Measurements from ENCODE around the gene SLC25A11.

Gene SLC25A11

DNA sequence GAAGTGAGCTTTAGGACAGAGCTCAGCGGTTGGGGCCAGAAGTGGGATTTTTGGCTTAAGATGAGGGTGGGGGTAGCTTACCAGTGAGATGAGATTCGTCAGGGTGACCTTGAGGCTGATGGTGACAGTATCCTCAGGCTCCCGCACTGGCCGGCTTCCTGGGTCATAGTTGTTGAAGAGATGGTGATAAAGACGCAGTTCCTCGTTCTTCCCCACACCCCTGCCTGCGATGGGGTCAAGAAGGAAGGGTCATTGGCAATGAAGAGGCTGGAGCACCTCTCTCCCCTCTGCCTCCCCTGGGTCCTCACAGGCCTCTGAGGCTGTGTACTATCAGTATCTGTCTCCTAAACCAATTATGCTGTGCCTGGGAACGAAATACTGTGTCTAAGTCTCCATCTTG is 37.3 kb downstream of the SLC25A11 start:
- H3K4me3 ChIP-seq (replicated peaks in 1 of 2; ENCODE audit: low read depth in 2 of 2, low read length in 2 of 2), result no peak overlapping the region
- TF ChIP-seq, protein P1, sequence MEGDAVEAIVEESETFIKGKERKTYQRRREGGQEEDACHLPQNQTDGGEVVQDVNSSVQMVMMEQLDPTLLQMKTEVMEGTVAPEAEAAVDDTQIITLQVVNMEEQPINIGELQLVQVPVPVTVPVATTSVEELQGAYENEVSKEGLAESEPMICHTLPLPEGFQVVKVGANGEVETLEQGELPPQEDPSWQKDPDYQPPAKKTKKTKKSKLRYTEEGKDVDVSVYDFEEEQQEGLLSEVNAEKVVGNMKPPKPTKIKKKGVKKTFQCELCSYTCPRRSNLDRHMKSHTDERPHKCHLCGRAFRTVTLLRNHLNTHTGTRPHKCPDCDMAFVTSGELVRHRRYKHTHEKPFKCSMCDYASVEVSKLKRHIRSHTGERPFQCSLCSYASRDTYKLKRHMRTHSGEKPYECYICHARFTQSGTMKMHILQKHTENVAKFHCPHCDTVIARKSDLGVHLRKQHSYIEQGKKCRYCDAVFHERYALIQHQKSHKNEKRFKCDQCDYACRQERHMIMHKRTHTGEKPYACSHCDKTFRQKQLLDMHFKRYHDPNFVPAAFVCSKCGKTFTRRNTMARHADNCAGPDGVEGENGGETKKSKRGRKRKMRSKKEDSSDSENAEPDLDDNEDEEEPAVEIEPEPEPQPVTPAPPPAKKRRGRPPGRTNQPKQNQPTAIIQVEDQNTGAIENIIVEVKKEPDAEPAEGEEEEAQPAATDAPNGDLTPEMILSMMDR (IDR thresholded peaks at IDR 0.05; ENCODE audit: low read depth, low read length), result no peak
- DNase-seq (ENCODE audit: low read depth in 2 of 2), result no peak

DNA sequence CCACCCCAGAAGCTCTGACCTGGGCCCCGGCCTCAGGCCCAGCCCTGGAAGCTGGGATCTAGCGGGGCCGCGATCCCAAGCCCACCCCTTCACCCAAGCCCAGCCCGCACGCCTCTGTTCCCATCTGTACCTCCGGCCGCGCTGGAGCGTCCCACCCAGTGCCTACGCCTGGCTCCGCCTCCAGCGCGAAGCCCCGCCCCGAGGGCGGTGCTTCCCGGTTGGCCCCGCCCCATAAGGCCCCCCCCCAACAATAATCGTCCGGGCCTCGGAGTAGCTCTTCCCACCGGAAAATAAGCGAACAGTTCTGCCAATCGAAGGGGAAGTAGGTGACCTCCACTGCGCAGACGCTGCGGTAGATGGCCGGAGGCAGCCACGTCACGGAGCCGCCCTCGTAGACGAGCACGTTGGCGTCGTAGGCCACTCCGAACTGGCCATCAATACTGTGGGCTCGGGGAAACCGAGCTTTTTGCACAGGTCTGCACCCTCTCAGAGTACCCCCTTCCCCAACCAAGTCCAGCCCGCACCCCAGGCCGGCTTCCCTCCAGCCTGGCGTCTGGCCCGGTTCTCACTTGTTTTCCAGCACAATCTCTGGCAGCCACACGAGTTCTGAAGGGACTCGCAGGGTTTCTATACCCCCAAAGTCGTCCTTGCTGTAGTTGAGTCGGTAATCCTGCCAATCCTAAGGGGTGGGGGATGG is 38.0 kb downstream of the SLC25A11 start:
- no peak overlapping the region for H3K4me3 ChIP-seq (replicated peaks in 1 of 2; ENCODE audit: low read depth in 2 of 2, low read length in 2 of 2)
- no peak for DNase-seq (ENCODE audit: low read depth in 2 of 2)
- TF ChIP-seq, protein P1 (IDR thresholded peaks at IDR 0.05; ENCODE audit: low read depth, low read length), result no peak

DNA sequence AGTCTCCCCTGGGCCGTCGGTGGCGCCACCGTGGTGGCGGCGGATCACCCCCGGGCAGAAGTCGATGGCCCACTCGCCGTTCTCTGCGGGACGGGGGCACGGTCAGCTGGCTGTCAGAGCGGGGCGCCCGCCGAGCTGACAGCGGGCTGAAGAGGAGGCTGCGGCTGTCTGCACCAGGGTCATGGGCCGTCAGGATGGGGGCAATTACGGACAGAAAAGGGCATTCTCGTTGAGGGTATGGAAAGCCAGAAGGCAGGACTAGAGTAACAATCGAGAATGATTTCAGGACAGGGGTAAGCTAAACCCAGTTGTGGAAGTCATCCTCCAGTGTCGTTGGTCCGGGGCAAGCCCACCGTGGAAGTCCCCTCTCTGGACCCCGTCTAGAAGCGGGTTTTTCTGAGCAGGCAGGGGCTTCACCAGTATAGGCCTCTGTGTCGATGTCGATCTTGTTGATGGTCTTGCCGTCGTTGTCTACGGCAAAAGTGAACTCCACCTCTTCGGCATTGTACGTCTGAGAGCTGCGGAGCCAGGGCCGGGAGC is 38.7 kb downstream of the SLC25A11 start:
- TF ChIP-seq, protein P1 (IDR thresholded peaks at IDR 0.05; ENCODE audit: low read depth, low read length), result no peak
- no peak for DNase-seq (ENCODE audit: low read depth in 2 of 2)
- H3K4me3 ChIP-seq (replicated peaks in 1 of 2; ENCODE audit: low read depth in 2 of 2, low read length in 2 of 2), result no peak overlapping the region

DNA sequence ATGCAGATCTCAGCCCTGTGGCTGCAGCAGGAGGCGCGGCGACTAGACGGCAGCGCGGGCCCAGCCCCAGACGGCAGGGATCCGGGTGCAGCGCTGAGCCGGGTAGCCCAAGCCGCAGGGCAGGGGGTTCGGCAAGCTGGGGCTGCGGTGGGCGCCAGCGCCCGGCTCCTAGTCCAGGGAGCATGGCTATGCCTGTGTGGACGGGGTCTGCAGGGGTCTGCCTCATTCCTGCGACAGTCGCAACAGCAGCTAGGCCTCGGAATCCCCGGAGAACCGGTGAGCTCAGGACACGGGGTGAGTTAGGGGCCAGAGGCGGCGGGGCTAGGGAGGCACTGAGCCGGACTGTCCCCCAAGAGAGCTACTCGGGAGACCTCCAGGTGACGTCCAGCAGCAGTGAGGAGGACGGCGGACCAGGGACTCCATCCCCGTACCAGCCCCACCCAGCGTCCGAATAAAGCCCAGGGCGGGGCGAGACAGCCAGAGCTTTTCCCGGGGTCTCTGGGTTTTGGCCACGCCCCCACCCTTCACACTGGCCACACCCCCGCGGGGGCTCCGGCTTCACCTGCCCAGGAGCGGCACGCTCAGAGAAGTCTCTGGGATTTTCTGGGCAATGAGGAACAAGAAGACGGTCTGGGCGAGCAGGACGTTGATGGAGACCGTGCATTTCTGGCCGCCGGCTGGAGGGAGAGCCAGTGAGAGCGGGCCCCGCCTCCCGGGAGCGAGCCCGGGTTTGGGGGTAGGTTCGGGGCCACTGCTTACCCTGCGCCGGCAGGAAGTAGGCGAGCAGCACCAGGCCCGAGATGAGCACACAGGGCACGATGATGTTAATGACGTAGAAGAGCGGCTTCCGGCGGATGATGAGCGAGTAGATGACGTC is 39.4 kb downstream of the SLC25A11 start:
- H3K4me3 ChIP-seq (replicated peaks in 1 of 2; ENCODE audit: low read depth in 2 of 2, low read length in 2 of 2), result peak overlapping the region in 1 of 2 donors; percentile 54
- TF ChIP-seq, protein P1 (IDR thresholded peaks at IDR 0.05; ENCODE audit: low read depth, low read length), result no peak

DNA sequence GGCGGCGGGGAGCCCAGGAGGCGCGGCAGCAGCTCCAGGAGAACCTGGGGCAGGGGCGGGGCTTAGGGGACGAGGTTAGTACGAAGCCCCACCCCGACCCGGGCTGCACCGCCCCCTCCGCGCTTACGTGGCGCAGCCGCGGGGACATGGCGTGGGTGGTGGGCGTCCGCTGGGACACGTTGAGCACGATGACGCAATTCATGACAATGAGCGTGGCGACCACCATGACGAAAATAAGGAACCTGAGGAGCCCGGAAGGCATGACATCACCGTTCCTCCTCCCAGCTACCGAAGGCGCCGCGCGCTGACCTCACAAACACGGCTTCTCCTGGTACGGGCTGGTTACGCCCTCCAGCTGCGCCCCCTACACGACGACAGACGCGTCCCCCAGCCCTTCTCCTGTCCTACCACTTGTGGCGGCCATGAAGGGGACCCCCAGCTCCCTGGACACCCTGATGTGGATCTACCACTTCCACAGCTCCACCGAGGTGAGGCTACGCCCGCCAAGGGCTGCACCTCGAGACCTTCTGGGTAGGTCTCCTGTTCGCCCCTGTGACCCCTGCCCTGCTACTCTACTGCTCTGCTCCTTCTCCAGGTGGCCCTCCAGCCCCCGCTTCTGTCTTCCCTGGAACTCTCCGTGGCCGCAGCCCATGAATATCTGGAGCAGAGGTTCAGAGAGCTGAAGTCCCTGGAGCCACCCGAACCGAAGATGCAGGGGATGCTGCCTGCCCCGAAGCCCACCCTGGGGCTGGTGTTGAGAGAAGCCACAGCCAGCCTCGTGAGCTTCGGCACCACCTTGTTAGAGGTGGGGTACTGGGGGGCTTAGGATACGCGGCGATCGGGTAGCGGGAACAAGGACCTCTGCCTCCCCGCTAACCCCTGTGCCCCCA is 40.3 kb downstream of the SLC25A11 start, which contains the start of gene C17orf107:
C17orf107 (plus strand) TSS at position 196 of the 890 bp plus-strand sequence; CDS start at position 423, 227 bp downstream.
- TF ChIP-seq, protein P1 (IDR thresholded peaks at IDR 0.05; ENCODE audit: low read depth, low read length), result no peak
- DNase-seq (ENCODE audit: low read depth in 2 of 2), result peak; percentile 79 to 88
- H3K4me3 ChIP-seq (replicated peaks in 1 of 2; ENCODE audit: low read depth in 2 of 2, low read length in 2 of 2), result peak within 1 kb of the TSS; percentile 54

More for the DNA sequence above, 39.4 kb downstream of the SLC25A11 start:
- DNase-seq (ENCODE audit: low read depth in 2 of 2), result no peak

DNA sequence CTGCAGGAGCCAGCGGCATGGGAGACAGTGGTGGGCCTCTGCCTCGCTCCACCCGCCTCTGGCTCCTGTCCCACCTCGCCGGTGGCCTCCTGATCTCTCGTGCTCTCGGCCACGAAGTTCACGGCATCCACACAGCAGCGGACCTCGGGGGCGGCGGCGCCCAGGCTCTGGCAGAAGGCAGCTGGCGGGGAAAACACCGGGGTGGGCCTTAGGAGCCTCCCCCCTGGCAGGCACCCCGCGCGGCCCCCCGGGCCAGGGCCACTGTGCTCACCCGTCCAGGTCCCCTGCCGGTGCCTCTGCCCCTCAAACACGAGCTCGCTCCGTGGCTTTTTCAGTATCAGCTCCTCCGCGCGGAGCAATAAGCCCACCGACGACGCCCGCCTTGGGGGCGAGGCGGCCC is 40.9 kb downstream of the SLC25A11 start:
- H3K4me3 ChIP-seq (replicated peaks in 1 of 2; ENCODE audit: low read depth in 2 of 2, low read length in 2 of 2), result peak overlapping the region; percentile 54
- DNase-seq (ENCODE audit: low read depth in 2 of 2), result no peak
- TF ChIP-seq, protein P1 (IDR thresholded peaks at IDR 0.05; ENCODE audit: low read depth, low read length), result no peak
